Esophagus muscularis mucosa (tissue), 4 donors: ENCODE measurements around the gene NDRG3. TPM values are rescaled to one million over a fixed set of nuclear protein-coding genes. Genes with fewer than 3 reads are reported as not detected.

Experiments
- DNase-seq: peaks from one replicate; pipeline ENCODE4 v3.0.0-alpha.2; 2017; ENCODE audit errors: extremely low spot score
- H3K27ac ChIP-seq, 4 donors: fragments of 200-600 bp; sonication (generic); replicated peaks in 1 of 4; 1 replicate in 3 of 4; 2 replicates in 1 of 4; pipeline ENCODE4 v1.5.1; 2016 to 2019; ENCODE audit warnings: mild to moderate bottlenecking in 1 of 4
- H3K27me3 ChIP-seq, 4 donors: fragments of 200-600 bp; sonication (generic); one replicate each; pipeline versions ENCODE4 v1.5.1 to v1.6.0; 2016 to 2019
- H3K36me3 ChIP-seq, 4 donors: fragments of 200-600 bp; sonication (generic); one replicate each; pipeline ENCODE4 v1.5.1; 2016 to 2019
- H3K4me1 ChIP-seq, 4 donors: fragments of 200-600 bp; sonication (generic); one replicate each; pipeline ENCODE4 v1.5.1; 2016 to 2019
- H3K4me3 ChIP-seq, 4 donors: fragments of 200-600 bp; sonication (generic); 1 replicate in 2 of 4; 2 replicates in 2 of 4; pipeline ENCODE4 v1.5.1; 2016 to 2019; ENCODE audit warnings: mild to moderate bottlenecking in 4 of 4, moderate library complexity in 1 of 4
- H3K9me3 ChIP-seq, 4 donors: fragments of 200-600 bp; sonication (generic); 1 replicate in 3 of 4; 2 replicates in 1 of 4; pipeline ENCODE4 v1.5.1; 2016 to 2019
- CTCF ChIP-seq, 3 experiments: fragments of 200-600 bp in 2 of 3; fragments of 450-650 bp in 1 of 3; sonication (generic) in 2 of 3; IDR thresholded peaks; one replicate each; pipeline ENCODE4 v1.5.1; 2017 to 2019; ENCODE audit warnings: antibody characterized with exemption in 3 of 3, mild to moderate bottlenecking in 2 of 3, moderate library complexity in 1 of 3
- POLR2AphosphoS5 ChIP-seq, 2 donors: sonication (generic); formaldehyde crosslinking; IDR thresholded peaks; one replicate each; pipeline ENCODE4 v1.6.1; 2017; ENCODE audit warnings: antibody characterized with exemption in 2 of 2
- WGBS: methylation state at CpG from one replicate; pipeline ENCODE4 v1.1.5; 2018; 5-methylcytosine and 5-hydroxymethylcytosine counted together
- intact Hi-C: fragments of 100-400 bp; cut with DNase I; formaldehyde crosslinking; loops from one replicate; pipeline ENCODE4 v1.15.1; 2023
- small RNA-seq, 3 donors: library from RNA; depleted of rRNA; stranded (forward); fragments of <200 nt; gene quantifications; one replicate each; pipeline ENCODE3, GENCODE V24; 2016
- total RNA-seq, 4 donors: library from RNA; depleted of rRNA; stranded (reverse); fragments of >200 nt; gene quantifications; one replicate each; pipeline versions ENCODE4 v1.1.0 to v1.2.1, GENCODE V29; 2016

NDRG3 gene
- total RNA-seq, 4 donors from 2014 or later: 17.1 to 22.8 (median 22.3) TPM

- intact Hi-C loops: loop anchor here (1.0 to 10.0 kb wide), 4 partner anchors 30 to 260 kb away; a partner anchor contains a TSS
- Histone ChIP-seq H3K4me1 (peaks cover 18 to 30% (median 26%) of the 10 kb centered on the region in 4 donors), H3K36me3 (peaks cover 20 to 25% (median 24%) of the 10 kb centered on the region in 4 donors), H3K27ac (peak overlapping the region; percentile 79 to 96 (median 90)), H3K9me3 (no peaks in the 10 kb centered on the region), H3K4me3 (peak overlapping the region; percentile 77 to 99 (median 96)), H3K27me3 (no peaks in the 10 kb centered on the region)
- no peak for DNase-seq
- TF ChIP-seq CTCF (IDR thresholded peaks at IDR 0.05) (no peak), POLR2AphosphoS5 (IDR thresholded peaks at IDR 0.05) (no peak)
- 57% methylated on average over 11 of the region's 15 CpGs for WGBS
Measured at GRCh38 chr20:36604952-36605398, 140.9 kb downstream of the NDRG3 start.

Small RNAs within 50 kb of the gene (small RNA-seq; reads per million reads assigned to genes)
- gene RF00019: 0 reads per million in 3 donors

Other genes starting within 250 kb of the NDRG3 start
- 1,000 to 10,000 TPM; 2,169 to 3,466 (median 2,516) TPM for gene MYL9, start 204.6 kb downstream of the NDRG3 start, total RNA-seq
- 10 to 100 TPM in 2 of 4 donors, 1 to 10 TPM in 2; 5.8 to 18.5 (median 10.6) TPM for gene TGIF2, start 172.5 kb downstream of the NDRG3 start, total RNA-seq
- gene RAB5IF, start 140.3 kb downstream of the NDRG3 start, total RNA-seq: 10 to 100 TPM; 60.2 to 94.8 (median 81.6) TPM
- under 1 TPM; 0.26 to 0.99 (median 0.35) TPM for gene SLA2, start 99.9 kb downstream of the NDRG3 start, total RNA-seq
- gene DSN1, start 27.7 kb upstream of the NDRG3 start, total RNA-seq: 1 to 10 TPM; 5.1 to 7.5 (median 6.3) TPM
- under 1 TPM in 3 of 4 donors, not detected in 1; 0.34 to 0.66 (median 0.42) TPM for gene TLDC2, start 130.0 kb upstream of the NDRG3 start, total RNA-seq
- 100 to 1,000 TPM; 373 to 639 (median 471) TPM for gene SAMHD1, start 205.6 kb upstream of the NDRG3 start, total RNA-seq